ENCODE data around the gene TIGD3.

DNA sequence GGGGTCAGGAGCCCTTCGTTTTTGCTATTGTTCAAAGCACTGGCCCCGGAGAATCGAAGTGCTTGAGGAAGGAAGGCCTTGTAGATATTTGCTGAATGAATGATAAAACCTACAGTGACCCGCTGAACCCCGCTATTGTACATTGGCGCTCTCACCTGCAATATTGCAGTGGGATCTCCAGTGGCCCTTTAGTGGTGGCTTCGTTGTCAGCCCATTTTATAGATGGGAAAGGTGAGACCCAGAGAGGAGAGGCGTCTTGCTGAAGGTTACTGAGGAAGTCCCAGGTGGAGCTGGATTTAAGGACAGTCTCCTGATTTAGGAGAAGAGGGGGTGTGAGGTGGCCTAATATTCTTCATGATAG is 38.7 kb upstream of the TIGD3 start:
- TF ChIP-seq CEBPG (CRISPR knock-in tag; IDR thresholded peaks at IDR 0.05) = no peak
- TF ChIP-seq, protein P1, sequence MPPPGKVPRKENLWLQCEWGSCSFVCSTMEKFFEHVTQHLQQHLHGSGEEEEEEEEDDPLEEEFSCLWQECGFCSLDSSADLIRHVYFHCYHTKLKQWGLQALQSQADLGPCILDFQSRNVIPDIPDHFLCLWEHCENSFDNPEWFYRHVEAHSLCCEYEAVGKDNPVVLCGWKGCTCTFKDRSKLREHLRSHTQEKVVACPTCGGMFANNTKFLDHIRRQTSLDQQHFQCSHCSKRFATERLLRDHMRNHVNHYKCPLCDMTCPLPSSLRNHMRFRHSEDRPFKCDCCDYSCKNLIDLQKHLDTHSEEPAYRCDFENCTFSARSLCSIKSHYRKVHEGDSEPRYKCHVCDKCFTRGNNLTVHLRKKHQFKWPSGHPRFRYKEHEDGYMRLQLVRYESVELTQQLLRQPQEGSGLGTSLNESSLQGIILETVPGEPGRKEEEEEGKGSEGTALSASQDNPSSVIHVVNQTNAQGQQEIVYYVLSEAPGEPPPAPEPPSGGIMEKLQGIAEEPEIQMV (CRISPR knock-in tag; IDR thresholded peaks at IDR 0.05; ENCODE audit: low read depth) = no peak
- no peak for TF ChIP-seq HDAC2 (CRISPR knock-in tag; IDR thresholded peaks at IDR 0.05)
- no peak for TF ChIP-seq SMARCC2 (IDR thresholded peaks at IDR 0.05)
- TF ChIP-seq, protein P2, sequence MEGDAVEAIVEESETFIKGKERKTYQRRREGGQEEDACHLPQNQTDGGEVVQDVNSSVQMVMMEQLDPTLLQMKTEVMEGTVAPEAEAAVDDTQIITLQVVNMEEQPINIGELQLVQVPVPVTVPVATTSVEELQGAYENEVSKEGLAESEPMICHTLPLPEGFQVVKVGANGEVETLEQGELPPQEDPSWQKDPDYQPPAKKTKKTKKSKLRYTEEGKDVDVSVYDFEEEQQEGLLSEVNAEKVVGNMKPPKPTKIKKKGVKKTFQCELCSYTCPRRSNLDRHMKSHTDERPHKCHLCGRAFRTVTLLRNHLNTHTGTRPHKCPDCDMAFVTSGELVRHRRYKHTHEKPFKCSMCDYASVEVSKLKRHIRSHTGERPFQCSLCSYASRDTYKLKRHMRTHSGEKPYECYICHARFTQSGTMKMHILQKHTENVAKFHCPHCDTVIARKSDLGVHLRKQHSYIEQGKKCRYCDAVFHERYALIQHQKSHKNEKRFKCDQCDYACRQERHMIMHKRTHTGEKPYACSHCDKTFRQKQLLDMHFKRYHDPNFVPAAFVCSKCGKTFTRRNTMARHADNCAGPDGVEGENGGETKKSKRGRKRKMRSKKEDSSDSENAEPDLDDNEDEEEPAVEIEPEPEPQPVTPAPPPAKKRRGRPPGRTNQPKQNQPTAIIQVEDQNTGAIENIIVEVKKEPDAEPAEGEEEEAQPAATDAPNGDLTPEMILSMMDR (CRISPR knock-in tag; IDR thresholded peaks at IDR 0.05) = no peak
- no peak for TF ChIP-seq ZMYM2 (CRISPR knock-in tag; IDR thresholded peaks at IDR 0.05)
- no peak for TF ChIP-seq ZNF329 (CRISPR knock-in tag; IDR thresholded peaks at IDR 0.05; ENCODE audit: low read depth)
- TF ChIP-seq RNF2 (conservative IDR thresholded peaks at IDR 0.05; ENCODE audit: low read depth) = no peak
- TF ChIP-seq, protein P3, sequence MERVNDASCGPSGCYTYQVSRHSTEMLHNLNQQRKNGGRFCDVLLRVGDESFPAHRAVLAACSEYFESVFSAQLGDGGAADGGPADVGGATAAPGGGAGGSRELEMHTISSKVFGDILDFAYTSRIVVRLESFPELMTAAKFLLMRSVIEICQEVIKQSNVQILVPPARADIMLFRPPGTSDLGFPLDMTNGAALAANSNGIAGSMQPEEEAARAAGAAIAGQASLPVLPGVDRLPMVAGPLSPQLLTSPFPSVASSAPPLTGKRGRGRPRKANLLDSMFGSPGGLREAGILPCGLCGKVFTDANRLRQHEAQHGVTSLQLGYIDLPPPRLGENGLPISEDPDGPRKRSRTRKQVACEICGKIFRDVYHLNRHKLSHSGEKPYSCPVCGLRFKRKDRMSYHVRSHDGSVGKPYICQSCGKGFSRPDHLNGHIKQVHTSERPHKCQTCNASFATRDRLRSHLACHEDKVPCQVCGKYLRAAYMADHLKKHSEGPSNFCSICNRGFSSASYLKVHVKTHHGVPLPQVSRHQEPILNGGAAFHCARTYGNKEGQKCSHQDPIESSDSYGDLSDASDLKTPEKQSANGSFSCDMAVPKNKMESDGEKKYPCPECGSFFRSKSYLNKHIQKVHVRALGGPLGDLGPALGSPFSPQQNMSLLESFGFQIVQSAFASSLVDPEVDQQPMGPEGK (CRISPR knock-in tag; IDR thresholded peaks at IDR 0.05) = no peak
- no peak for TF ChIP-seq ZNF292 (CRISPR knock-in tag; IDR thresholded peaks at IDR 0.05; ENCODE audit: borderline replicate concordance, low read depth)
- TF ChIP-seq KAT8 (CRISPR knock-in tag; IDR thresholded peaks at IDR 0.05) = no peak; the same call in 1 of the 2 replicates
- TF ChIP-seq TAF1 (CRISPR knock-in tag; IDR thresholded peaks at IDR 0.05) = no peak
- TF ChIP-seq SRSF1 (optimal IDR thresholded peaks at IDR 0.05; ENCODE audit: low read depth, low read length) = no peak
